Keratinocyte (primary cell): ENCODE data around the gene ATP2C1. TPM values are rescaled to one million over a fixed set of nuclear protein-coding genes. Genes with fewer than 3 reads are reported as not detected.

ENCODE experiments used
- DNase-seq: peaks from one replicate; pipeline ENCODE4 v3.0.0-alpha.2; 2011; ENCODE audit warnings: low read depth, missing footprints, low spot score
- FAIRE-seq: peaks from 2 replicates; lab custom pipeline; 2011; peaks lifted over from hg19 to GRCh38; lab: Jason Lieb, UNC
- H2AFZ ChIP-seq: 2 replicates; pipeline ENCODE4 v1.6.0; 2012; ENCODE audit warnings: low read length, control low read depth, inconsistent platforms; ENCODE audit not compliant: control insufficient read depth
- H3K27ac ChIP-seq: 2 replicates; pipeline ENCODE4 v1.5.1; 2011; ENCODE audit warnings: low read length; ENCODE audit not compliant: control insufficient read depth, insufficient read depth
- H3K27me3 ChIP-seq: 3 replicates; pipeline ENCODE4 v1.6.0; 2011; ENCODE audit warnings: low read length; ENCODE audit not compliant: control insufficient read depth, insufficient read depth; ENCODE audit errors: extremely low read depth
- H3K36me3 ChIP-seq, 2 experiments: 2 replicates in 1 of 2; 3 replicates in 1 of 2; pipeline ENCODE4 v1.5.1; 2011; ENCODE audit warnings: low read length in 2 of 2, mild to moderate bottlenecking in 1 of 2; ENCODE audit not compliant: control insufficient read depth in 2 of 2, insufficient read depth in 2 of 2; ENCODE audit errors: extremely low read depth in 1 of 2
- H3K4me1 ChIP-seq: 3 replicates; pipeline ENCODE4 v1.5.1; 2011; ENCODE audit warnings: low read length; ENCODE audit not compliant: control insufficient read depth, insufficient read depth; ENCODE audit errors: extremely low read depth
- H3K4me2 ChIP-seq: 3 replicates; pipeline ENCODE4 v1.6.0; 2011; ENCODE audit warnings: low read depth, low read length; ENCODE audit not compliant: control insufficient read depth, insufficient read depth; ENCODE audit errors: extremely low read depth
- H3K4me3 ChIP-seq, 3 experiments: fragments of 200-600 bp in 1 of 3; sonication (generic) in 1 of 3; 2 replicates in 2 of 3; 3 replicates in 1 of 3; pipeline ENCODE4 v1.5.1; 2011 to 2016; ENCODE audit warnings: low read length in 3 of 3, mild to moderate bottlenecking in 3 of 3, control low read depth in 2 of 3, inconsistent platforms in 1 of 3, low read depth in 1 of 3, mixed read lengths in 1 of 3, mixed run types in 1 of 3, moderate library complexity in 1 of 3; ENCODE audit not compliant: control insufficient read depth in 2 of 3, insufficient read depth in 2 of 3; ENCODE audit errors: extremely low read depth in 1 of 3
- H3K79me2 ChIP-seq: 2 replicates; pipeline ENCODE4 v1.6.0; 2012; ENCODE audit warnings: low read length; ENCODE audit not compliant: control insufficient read depth, insufficient read depth
- H3K9ac ChIP-seq: 3 replicates; pipeline ENCODE4 v1.6.0; 2011; ENCODE audit warnings: low read length; ENCODE audit not compliant: control insufficient read depth, insufficient read depth; ENCODE audit errors: extremely low read depth
- H3K9me1 ChIP-seq: 3 replicates; pipeline ENCODE4 v1.6.0; 2011; ENCODE audit warnings: low read length; ENCODE audit not compliant: control insufficient read depth, insufficient read depth; ENCODE audit errors: extremely low read depth
- H3K9me3 ChIP-seq: 2 replicates; pipeline ENCODE4 v1.5.1; 2012; ENCODE audit warnings: low read depth, low read length; ENCODE audit not compliant: control insufficient read depth
- H4K20me1 ChIP-seq: 3 replicates; pipeline ENCODE4 v1.6.0; 2011; ENCODE audit warnings: low read length; ENCODE audit not compliant: control insufficient read depth, insufficient read depth; ENCODE audit errors: extremely low read depth
- EZH2 ChIP-seq: IDR thresholded peaks from one replicate; pipeline ENCODE4 v1.6.1; 2012; ENCODE audit warnings: inconsistent platforms, mild to moderate bottlenecking, low read length, moderate library complexity
- dilution Hi-C: fragments of 300-500 bp; cut with MboI; formaldehyde crosslinking; loops from one replicate; pipeline ENCODE4 v1.7.0; 2020; ENCODE audit warnings: low sequenced_read_pairs; ENCODE audit not compliant: extremely low pct_ligation_motif_present
- polyA plus RNA-seq, 5 experiments: library from polyadenylated mRNA; depleted of rRNA in 3 of 5; stranded (reverse) in 3 of 5; stranded (forward) in 1 of 5; unstranded in 1 of 5; fragments of >200 nt; gene quantifications; 1 replicate in 1 of 5; 2 replicates in 3 of 5; 3 replicates in 1 of 5; pipeline versions ENCODE4 v1.2.1 to v1.2.3, GENCODE V29; 2011 to 2012; ENCODE audit warnings: missing spikeins in 2 of 5, low read depth in 1 of 5, low replicate concordance in 1 of 5
- TF ChIP-seq, protein P1 (sequence below), 3 experiments: IDR thresholded peaks in 1 of 3; conservative IDR thresholded peaks in 1 of 3; optimal IDR thresholded peaks in 1 of 3; 2 replicates in 2 of 3; 3 replicates in 1 of 3; pipeline versions ENCODE3 to v1.5.1; 2011; ENCODE audit warnings: low read length in 3 of 3, mild to moderate bottlenecking in 3 of 3, moderate library complexity in 2 of 3, control low read depth in 1 of 3, inconsistent platforms in 1 of 3; ENCODE audit not compliant: insufficient read depth in 2 of 3; ENCODE audit errors: extremely low read depth in 1 of 3

ATP2C1 gene
- polyA plus RNA-seq, 1 donor (not counting 4 experiments of a cell fraction or from before 2014, with no cell fraction given) = 141 TPM

- Histone ChIP-seq H4K20me1 (no peaks in the 10 kb centered on the region), H3K9me3 (no peaks in the 10 kb centered on the region), H3K9ac (no peak overlapping the region), H3K27me3 (no peaks in the 10 kb centered on the region), H3K79me2 (peaks cover 72% of the 10 kb centered on the region), H2AFZ (no peak overlapping the region), H3K4me1 (peaks cover 5% of the 10 kb centered on the region), H3K27ac (no peak overlapping the region), H3K4me2 (no peak overlapping the region), H3K4me3 (no peak overlapping the region), H3K36me3 (peaks cover 0 to 2% of the 10 kb centered on the region in 2 experiments), H3K9me1 (no peaks in the 10 kb centered on the region)
- dilution Hi-C loops = no loop called here
- DNase-seq = no peak
- no peak for FAIRE-seq
- TF ChIP-seq, protein P1, sequence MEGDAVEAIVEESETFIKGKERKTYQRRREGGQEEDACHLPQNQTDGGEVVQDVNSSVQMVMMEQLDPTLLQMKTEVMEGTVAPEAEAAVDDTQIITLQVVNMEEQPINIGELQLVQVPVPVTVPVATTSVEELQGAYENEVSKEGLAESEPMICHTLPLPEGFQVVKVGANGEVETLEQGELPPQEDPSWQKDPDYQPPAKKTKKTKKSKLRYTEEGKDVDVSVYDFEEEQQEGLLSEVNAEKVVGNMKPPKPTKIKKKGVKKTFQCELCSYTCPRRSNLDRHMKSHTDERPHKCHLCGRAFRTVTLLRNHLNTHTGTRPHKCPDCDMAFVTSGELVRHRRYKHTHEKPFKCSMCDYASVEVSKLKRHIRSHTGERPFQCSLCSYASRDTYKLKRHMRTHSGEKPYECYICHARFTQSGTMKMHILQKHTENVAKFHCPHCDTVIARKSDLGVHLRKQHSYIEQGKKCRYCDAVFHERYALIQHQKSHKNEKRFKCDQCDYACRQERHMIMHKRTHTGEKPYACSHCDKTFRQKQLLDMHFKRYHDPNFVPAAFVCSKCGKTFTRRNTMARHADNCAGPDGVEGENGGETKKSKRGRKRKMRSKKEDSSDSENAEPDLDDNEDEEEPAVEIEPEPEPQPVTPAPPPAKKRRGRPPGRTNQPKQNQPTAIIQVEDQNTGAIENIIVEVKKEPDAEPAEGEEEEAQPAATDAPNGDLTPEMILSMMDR (optimal IDR thresholded peaks at IDR 0.05 in 1 of 3, IDR thresholded peaks at IDR 0.05 in 1 of 3, conservative IDR thresholded peaks at IDR 0.05 in 1 of 3; ENCODE audit: extremely low read depth in 1 of 3, insufficient read depth in 2 of 3, low read length in 3 of 3) = no peak
- TF ChIP-seq EZH2 = no peak
Observed at GRCh38 chr3:130916507-130917167, 22.8 kb downstream of the ATP2C1 start.

DNA sequence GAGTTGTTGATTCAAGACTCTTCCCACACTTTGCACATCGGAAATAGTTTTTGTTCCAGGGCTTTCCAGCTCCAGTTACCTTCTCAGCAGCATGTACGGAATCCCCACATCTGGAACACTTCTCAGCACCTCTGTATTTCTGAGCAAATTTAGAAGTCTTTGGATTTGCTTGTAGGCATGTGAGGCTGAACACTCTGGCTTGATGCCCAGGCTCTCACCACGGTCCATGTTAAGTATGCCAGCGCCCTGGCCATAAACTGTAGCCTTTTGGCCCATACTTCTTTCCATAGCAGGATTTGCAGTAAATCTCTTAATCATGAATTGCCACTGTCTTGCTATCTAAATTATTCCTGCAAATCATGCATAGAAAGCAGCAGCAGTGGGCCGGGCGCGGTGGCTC lies 24.4 kb downstream of the ATP2C1 start:
- Histone ChIP-seq H3K4me3 (no peak overlapping the region), H2AFZ (no peak overlapping the region), H3K4me2 (no peak overlapping the region), H3K9me1 (no peaks in the 10 kb centered on the region), H3K79me2 (peaks cover 87% of the 10 kb centered on the region), H4K20me1 (no peaks in the 10 kb centered on the region), H3K9me3 (peaks cover under 1% of the 10 kb centered on the region), H3K9ac (no peak overlapping the region), H3K36me3 (peaks cover 0 to 2% of the 10 kb centered on the region in 2 experiments), H3K27me3 (no peaks in the 10 kb centered on the region), H3K27ac (no peak overlapping the region), H3K4me1 (peaks cover 5% of the 10 kb centered on the region)
- FAIRE-seq (no peak), DNase-seq (no peak)
- TF ChIP-seq EZH2 = no peak
- TF ChIP-seq, protein P1 (optimal IDR thresholded peaks at IDR 0.05 in 1 of 3, IDR thresholded peaks at IDR 0.05 in 1 of 3, conservative IDR thresholded peaks at IDR 0.05 in 1 of 3; ENCODE audit: extremely low read depth in 1 of 3, insufficient read depth in 2 of 3, low read length in 3 of 3) = no peak
- dilution Hi-C loops = no loop called here
